GM12892 (cell line): ENCODE measurements around the gene MRPS27.

Experiments
- POLR2A ChIP-seq: IDR thresholded peaks from 2 replicates; pipeline ENCODE4 v1.6.1; 2011; ENCODE audit warnings: low read depth, low read length, control low read depth
- POLR2AphosphoS5 ChIP-seq: IDR thresholded peaks from 2 replicates; pipeline ENCODE4 v1.6.1; 2011; ENCODE audit warnings: low read depth, low read length, control low read depth
- TAF1 ChIP-seq: IDR thresholded peaks from 2 replicates; pipeline ENCODE4 v1.6.1; 2011; ENCODE audit warnings: low read depth, mild to moderate bottlenecking, control low read depth, low read length, borderline replicate concordance

- TF ChIP-seq POLR2AphosphoS5 (no peak), POLR2A (no peak), TAF1 (no peak)
Measured at GRCh38 chr5:72369711-72370110, 49.7 kb upstream of the MRPS27 start.
